Stimulated activated CD8-positive, alpha-beta memory T cell treated with anti-CD3 and anti-CD28 coated beads, Interleukin-12 subunit alpha, Interleukin-12 subunit beta, amount 100 ng/mL, for 24 hours (primary cell): ENCODE data around the gene ADGRL1.

Experiments used
- DNase-seq: peaks from one replicate; pipeline ENCODE4 v3.0.0-alpha.2; 2020; ENCODE audit errors: extremely low read depth

ADGRL1 gene

GRCh38 chr19:14139944-14140343 is 66.0 kb downstream of the ADGRL1 start:
- no peak for DNase-seq

- DNase-seq = no peak
Observed at GRCh38 chr19:14138576-14139265, 67.2 kb downstream of the ADGRL1 start.

GRCh38 chr19:14136509-14137281 is 69.3 kb downstream of the ADGRL1 start, which contains the start of gene ASF1B:
Gene ASF1B, minus strand, starts transcription at chr19:14136589. Its CDS starts 133 bp downstream, at chr19:14136456.
- peak; percentile 94 for DNase-seq

- no peak for DNase-seq
Observed at GRCh38 chr19:14135985-14136508, 69.9 kb downstream of the ADGRL1 start.

- no peak for DNase-seq
Observed at GRCh38 chr19:14135355-14135754, 70.6 kb downstream of the ADGRL1 start.

GRCh38 chr19:14127929-14128509 is 78.0 kb downstream of the ADGRL1 start:
- DNase-seq = no peak

GRCh38 chr19:14127176-14127575 is 78.8 kb downstream of the ADGRL1 start:
- no peak for DNase-seq

GRCh38 chr19:14122924-14123323 is 83.0 kb downstream of the ADGRL1 start:
- no peak for DNase-seq

- DNase-seq = no peak
Observed at GRCh38 chr19:14120497-14120780, 85.5 kb downstream of the ADGRL1 start.

GRCh38 chr19:14119644-14120496 is 86.1 kb downstream of the ADGRL1 start:
- DNase-seq = no peak

- no peak for DNase-seq
Observed at GRCh38 chr19:14119146-14119545, 86.8 kb downstream of the ADGRL1 start.

GRCh38 chr19:14118165-14119051 is 87.6 kb downstream of the ADGRL1 start:
- DNase-seq = no peak

GRCh38 chr19:14117668-14118164 is 88.3 kb downstream of the ADGRL1 start, which contains the start of gene PRKACA:
Gene PRKACA, minus strand, starts transcription at chr19:14117762. Its CDS starts 215 bp downstream, at chr19:14117547.
- DNase-seq = peak; percentile 98

- DNase-seq = no peak
Observed at GRCh38 chr19:14116918-14117578, 88.9 kb downstream of the ADGRL1 start.

- no peak for DNase-seq
Observed at GRCh38 chr19:14116525-14116917, 89.4 kb downstream of the ADGRL1 start.

GRCh38 chr19:14115756-14116155 is 90.2 kb downstream of the ADGRL1 start:
- no peak for DNase-seq

GRCh38 chr19:14114854-14115253 is 91.1 kb downstream of the ADGRL1 start:
- no peak for DNase-seq

- no peak for DNase-seq
Observed at GRCh38 chr19:14114439-14114838, 91.5 kb downstream of the ADGRL1 start.

- no peak for DNase-seq
Observed at GRCh38 chr19:14113762-14114414, 92.1 kb downstream of the ADGRL1 start.
